Measurements from ENCODE around the gene DNAJA2. TPM values are rescaled to one million over a fixed set of nuclear protein-coding genes. Genes with fewer than 3 reads are reported as not detected.
A peak's percentile ranks its signal among the peaks of the same experiment; 100 is the strongest.

The DNAJA2 gene
- total RNA-seq, 2 experiments from 2014 or later, result 52.8 to 54.5 TPM

GRCh38 chr16:46920402-46921068, 52.9 kb downstream of the DNAJA2 start:
- Mint-ChIP-seq H3K9me3 (no peaks in the 10 kb centered on the region), H3K27me3 (no peaks in the 10 kb centered on the region), H3K4me1 (no peaks in the 10 kb centered on the region), H3K4me3 (no peak overlapping the region), H3K36me3 (ENCODE audit: low read depth) (no peaks in the 10 kb centered on the region), H3K27ac (no peak overlapping the region)
- DNase-seq, result no peak
- ChIA-PET POLR2A (no interaction called here), CTCF (interaction anchor here (1.4 to 1.8 kb wide), 2 partner anchors 9 to 20 kb away, joined by 5 to 7 read pairs; no protein-coding TSS in a partner anchor)

- no peak overlapping the region for H3K4me3 Mint-ChIP-seq
- CTCF ChIA-PET, result interaction anchor here (0.6 to 2.4 kb wide), 5 partner anchors 11 to 1704 kb away, joined by 3 to 13 read pairs (median 5); no protein-coding TSS in a partner anchor
- H3K27ac Mint-ChIP-seq, result peak overlapping the region; percentile 58
- no peaks in the 10 kb centered on the region for H3K9me3 Mint-ChIP-seq
- POLR2A ChIA-PET, result interaction anchor here (0.6 kb wide), 1 partner anchor 8 kb away, joined by 3 read pairs; no protein-coding TSS in a partner anchor
- no peak for DNase-seq
- no peaks in the 10 kb centered on the region for H3K36me3 Mint-ChIP-seq (ENCODE audit: low read depth)
- H3K27me3 Mint-ChIP-seq, result no peaks in the 10 kb centered on the region
- no peaks in the 10 kb centered on the region for H3K4me1 Mint-ChIP-seq
These were observed 54.3 kb downstream of the DNAJA2 start for GRCh38 chr16:46918905-46919792.

- no peak overlapping the region for H3K27ac Mint-ChIP-seq
- no peak for DNase-seq
- no peak overlapping the region for H3K4me3 Mint-ChIP-seq
- no peaks in the 10 kb centered on the region for H3K36me3 Mint-ChIP-seq (ENCODE audit: low read depth)
- H3K4me1 Mint-ChIP-seq, result no peaks in the 10 kb centered on the region
- ChIA-PET POLR2A (interaction anchor here (0.6 kb wide), 1 partner anchor 8 kb away, joined by 3 read pairs; no protein-coding TSS in a partner anchor), CTCF (interaction anchor here (1.2 to 2.4 kb wide), 2 partner anchors 64 to 1705 kb away, joined by 3 to 13 read pairs; no protein-coding TSS in a partner anchor)
- no peaks in the 10 kb centered on the region for H3K27me3 Mint-ChIP-seq
- H3K9me3 Mint-ChIP-seq, result no peaks in the 10 kb centered on the region
These were observed 55.1 kb downstream of the DNAJA2 start for GRCh38 chr16:46918400-46918799.

- DNase-seq, result no peak
- H3K27me3 Mint-ChIP-seq, result no peaks in the 10 kb centered on the region
- no peak overlapping the region for H3K27ac Mint-ChIP-seq
- no peaks in the 10 kb centered on the region for H3K9me3 Mint-ChIP-seq
- H3K36me3 Mint-ChIP-seq (ENCODE audit: low read depth), result no peaks in the 10 kb centered on the region
- ChIA-PET POLR2A (no interaction called here), CTCF (interaction anchor here (2.4 kb wide), 1 partner anchor 63 kb away, joined by 13 read pairs; no protein-coding TSS in a partner anchor)
- H3K4me3 Mint-ChIP-seq, result no peak overlapping the region
- H3K4me1 Mint-ChIP-seq, result no peaks in the 10 kb centered on the region
These were observed 56.5 kb downstream of the DNAJA2 start for GRCh38 chr16:46916980-46917379.

GRCh38 chr16:46915483-46916025, 57.9 kb downstream of the DNAJA2 start:
- Mint-ChIP-seq H3K4me3 (no peak overlapping the region), H3K4me1 (peaks cover 6% of the 10 kb centered on the region), H3K27me3 (no peaks in the 10 kb centered on the region), H3K27ac (no peak overlapping the region), H3K36me3 (ENCODE audit: low read depth) (no peaks in the 10 kb centered on the region), H3K9me3 (no peaks in the 10 kb centered on the region)
- CTCF ChIA-PET, result interaction anchor here (1.1 to 1.8 kb wide), 2 partner anchors 62 to 212 kb away, joined by 4 to 8 read pairs; no protein-coding TSS in a partner anchor
- no peak for DNase-seq
- POLR2A ChIA-PET, result no interaction called here

GRCh38 chr16:46914556-46915201, 58.8 kb downstream of the DNAJA2 start:
- ChIA-PET CTCF (interaction anchor here (0.7 to 1.8 kb wide), 5 partner anchors 8 to 211 kb away, joined by 3 to 8 read pairs (median 4); no protein-coding TSS in a partner anchor), POLR2A (no interaction called here)
- no peaks in the 10 kb centered on the region for H3K27me3 Mint-ChIP-seq
- H3K4me3 Mint-ChIP-seq, result no peak overlapping the region
- H3K4me1 Mint-ChIP-seq, result peaks cover 6% of the 10 kb centered on the region
- no peaks in the 10 kb centered on the region for H3K36me3 Mint-ChIP-seq (ENCODE audit: low read depth)
- no peak overlapping the region for H3K27ac Mint-ChIP-seq
- no peak for DNase-seq
- no peaks in the 10 kb centered on the region for H3K9me3 Mint-ChIP-seq

GRCh38 chr16:46911650-46912049, 61.8 kb downstream of the DNAJA2 start:
- no peak for DNase-seq
- Mint-ChIP-seq H3K4me1 (peaks cover 15% of the 10 kb centered on the region), H3K4me3 (no peak overlapping the region), H3K27ac (no peak overlapping the region), H3K27me3 (no peaks in the 10 kb centered on the region), H3K36me3 (ENCODE audit: low read depth) (no peaks in the 10 kb centered on the region), H3K9me3 (no peaks in the 10 kb centered on the region)
- ChIA-PET POLR2A (no interaction called here), CTCF (interaction anchor here (0.6 to 2.1 kb wide), 4 partner anchors 29 to 233 kb away, joined by 3 to 14 read pairs (median 3); no protein-coding TSS in a partner anchor)

- no peak overlapping the region for H3K4me3 Mint-ChIP-seq
- peak overlapping the region; percentile 16 for H3K27ac Mint-ChIP-seq
- no peaks in the 10 kb centered on the region for H3K36me3 Mint-ChIP-seq (ENCODE audit: low read depth)
- POLR2A ChIA-PET, result no interaction called here
- no peaks in the 10 kb centered on the region for H3K9me3 Mint-ChIP-seq
- no peaks in the 10 kb centered on the region for H3K27me3 Mint-ChIP-seq
- H3K4me1 Mint-ChIP-seq, result peaks cover 15% of the 10 kb centered on the region
- CTCF ChIA-PET, result interaction anchor here (0.6 to 2.1 kb wide), 2 partner anchors 57 to 114 kb away, joined by 3 to 14 read pairs; no protein-coding TSS in a partner anchor
- no peak for DNase-seq
These were observed 62.4 kb downstream of the DNAJA2 start for GRCh38 chr16:46911038-46911437.

- no peak overlapping the region for H3K4me3 Mint-ChIP-seq
- H3K4me1 Mint-ChIP-seq, result peaks cover 15% of the 10 kb centered on the region
- H3K27me3 Mint-ChIP-seq, result no peaks in the 10 kb centered on the region
- H3K36me3 Mint-ChIP-seq (ENCODE audit: low read depth), result no peaks in the 10 kb centered on the region
- ChIA-PET POLR2A (no interaction called here), CTCF (interaction anchor here (0.6 to 2.2 kb wide), 5 partner anchors 9 to 235 kb away, joined by 3 to 13 read pairs (median 5); no protein-coding TSS in a partner anchor)
- DNase-seq, result peak; percentile 74
- no peaks in the 10 kb centered on the region for H3K9me3 Mint-ChIP-seq
- no peak overlapping the region for H3K27ac Mint-ChIP-seq
These were observed 64.7 kb downstream of the DNAJA2 start for GRCh38 chr16:46908540-46909372.

GRCh38 chr16:46907061-46907774, 66.3 kb downstream of the DNAJA2 start:
- Mint-ChIP-seq H3K36me3 (ENCODE audit: low read depth) (no peaks in the 10 kb centered on the region), H3K4me1 (peaks cover 15% of the 10 kb centered on the region), H3K27me3 (no peaks in the 10 kb centered on the region), H3K4me3 (no peak overlapping the region), H3K9me3 (no peaks in the 10 kb centered on the region), H3K27ac (peak overlapping the region; percentile 17)
- ChIA-PET CTCF (interaction anchor here (1.1 to 1.7 kb wide), 2 partner anchors 53 to 233 kb away, joined by 4 to 6 read pairs; no protein-coding TSS in a partner anchor), POLR2A (no interaction called here)
- DNase-seq, result no peak

- no peak overlapping the region for H3K27ac Mint-ChIP-seq
- POLR2A ChIA-PET, result no interaction called here
These were observed 67.0 kb downstream of the DNAJA2 start for GRCh38 chr16:46906360-46907060.

More at GRCh38 chr16:46906360-46907060, 67.0 kb downstream of the DNAJA2 start:
- CTCF ChIA-PET, result interaction anchor here (1.1 to 1.7 kb wide), 2 partner anchors 52 to 233 kb away, joined by 4 to 6 read pairs; no protein-coding TSS in a partner anchor
- no peaks in the 10 kb centered on the region for H3K36me3 Mint-ChIP-seq (ENCODE audit: low read depth)
- no peaks in the 10 kb centered on the region for H3K27me3 Mint-ChIP-seq
- DNase-seq, result no peak
- no peaks in the 10 kb centered on the region for H3K9me3 Mint-ChIP-seq
- no peak overlapping the region for H3K4me3 Mint-ChIP-seq
- peaks cover 15% of the 10 kb centered on the region for H3K4me1 Mint-ChIP-seq

Data from activated CD4-positive, alpha-beta T cell treated with anti-CD3 and anti-CD28 coated beads, Interleukin-2, amount 10 ng/mL, durations not matched to agents 7 days and 5 days (primary cell).